PC-3 (cell line): ENCODE results near the gene GEMIN5.

Experiments used
- EZH2 ChIP-seq: fragments of 300-600 bp; sonication (generic); IDR thresholded peaks from one replicate; pipeline ENCODE4 v1.6.1; 2017; ENCODE audit warnings: antibody characterized with exemption, mild to moderate bottlenecking, low read length; ENCODE audit not compliant: unreplicated experiment
- EZH2phosphoT487 ChIP-seq: fragments of 300-600 bp; sonication (generic); IDR thresholded peaks from 2 replicates; pipeline ENCODE4 v1.6.1; 2018; ENCODE audit warnings: mild to moderate bottlenecking, antibody characterized with exemption, low read length, borderline replicate concordance
- TF ChIP-seq, protein P1 (sequence below): fragments of 300-600 bp; sonication (generic); conservative IDR thresholded peaks from 2 replicates; pipeline ENCODE4 v1.5.1; 2017; ENCODE audit warnings: antibody characterized with exemption, low read depth, mild to moderate bottlenecking, low read length

DNA sequence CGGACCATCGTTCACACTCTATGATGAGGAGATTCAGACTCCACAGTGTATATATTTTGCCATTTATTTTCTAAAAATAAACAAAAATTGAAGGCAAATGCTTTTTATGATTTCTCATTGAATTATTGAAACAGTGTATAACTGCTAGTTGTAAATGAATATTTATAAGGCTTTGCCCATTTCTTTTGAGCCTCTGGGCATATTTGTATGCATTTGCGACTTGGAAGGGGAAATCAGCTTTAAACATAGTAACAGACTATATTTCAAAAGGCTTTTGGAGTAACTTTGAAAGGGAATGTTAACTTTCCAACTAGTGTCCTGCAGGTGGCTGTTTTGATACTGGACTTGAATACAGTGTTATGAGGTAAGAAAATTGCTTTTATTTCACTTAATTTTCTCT lies 28.9 kb upstream of the GEMIN5 start:
- TF ChIP-seq, protein P1, sequence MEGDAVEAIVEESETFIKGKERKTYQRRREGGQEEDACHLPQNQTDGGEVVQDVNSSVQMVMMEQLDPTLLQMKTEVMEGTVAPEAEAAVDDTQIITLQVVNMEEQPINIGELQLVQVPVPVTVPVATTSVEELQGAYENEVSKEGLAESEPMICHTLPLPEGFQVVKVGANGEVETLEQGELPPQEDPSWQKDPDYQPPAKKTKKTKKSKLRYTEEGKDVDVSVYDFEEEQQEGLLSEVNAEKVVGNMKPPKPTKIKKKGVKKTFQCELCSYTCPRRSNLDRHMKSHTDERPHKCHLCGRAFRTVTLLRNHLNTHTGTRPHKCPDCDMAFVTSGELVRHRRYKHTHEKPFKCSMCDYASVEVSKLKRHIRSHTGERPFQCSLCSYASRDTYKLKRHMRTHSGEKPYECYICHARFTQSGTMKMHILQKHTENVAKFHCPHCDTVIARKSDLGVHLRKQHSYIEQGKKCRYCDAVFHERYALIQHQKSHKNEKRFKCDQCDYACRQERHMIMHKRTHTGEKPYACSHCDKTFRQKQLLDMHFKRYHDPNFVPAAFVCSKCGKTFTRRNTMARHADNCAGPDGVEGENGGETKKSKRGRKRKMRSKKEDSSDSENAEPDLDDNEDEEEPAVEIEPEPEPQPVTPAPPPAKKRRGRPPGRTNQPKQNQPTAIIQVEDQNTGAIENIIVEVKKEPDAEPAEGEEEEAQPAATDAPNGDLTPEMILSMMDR, result no peak
- TF ChIP-seq EZH2phosphoT487 (no peak), EZH2 (no peak)
